CD14-positive monocyte (primary cell): Measurements from ENCODE around the gene POC1A. TPM values are rescaled to one million over a fixed set of nuclear protein-coding genes. Genes with fewer than 3 reads are reported as not detected.

ENCODE experiments used
- DNase-seq, 3 donors: peaks; one replicate each; pipeline ENCODE4 v3.0.0-alpha.2; 2011 to 2022
- H2AFZ ChIP-seq: 2 replicates; pipeline ENCODE4 v1.6.0; 2012; ENCODE audit warnings: mild to moderate bottlenecking, low read depth, low read length, inconsistent platforms; ENCODE audit not compliant: insufficient read depth, poor library complexity, severe bottlenecking
- H3K27ac ChIP-seq, 2 donors: 1 replicate in 1 of 2; 2 replicates in 1 of 2; pipeline ENCODE4 v1.5.1; 2012 to 2013; ENCODE audit warnings: low read length in 2 of 2, control low read depth in 1 of 2, inconsistent platforms in 1 of 2, low read depth in 1 of 2, mild to moderate bottlenecking in 1 of 2
- H3K27me3 ChIP-seq, 2 donors: one replicate each; pipeline versions ENCODE4 v1.6.0 to v1.6.1; 2011 to 2013; ENCODE audit warnings: low read length in 2 of 2; ENCODE audit not compliant: control insufficient read depth in 2 of 2, insufficient read depth in 2 of 2
- H3K36me3 ChIP-seq, 2 donors: replicated peaks in 1 of 2; 1 replicate in 1 of 2; 2 replicates in 1 of 2; pipeline versions ENCODE4 v1.5.1 to v1.6.1; 2012 to 2013; ENCODE audit warnings: low read length in 2 of 2, control low read depth in 1 of 2, inconsistent platforms in 1 of 2, mild to moderate bottlenecking in 1 of 2; ENCODE audit not compliant: insufficient read depth in 2 of 2, control insufficient read depth in 1 of 2
- H3K4me1 ChIP-seq, 2 donors: 1 replicate in 1 of 2; 2 replicates in 1 of 2; pipeline versions ENCODE4 v1.5.1 to v1.6.1; 2012 to 2013; ENCODE audit warnings: low read length in 2 of 2, control low read depth in 1 of 2, inconsistent platforms in 1 of 2, mild to moderate bottlenecking in 1 of 2, moderate library complexity in 1 of 2; ENCODE audit not compliant: insufficient read depth in 2 of 2, control insufficient read depth in 1 of 2
- H3K4me2 ChIP-seq: replicated peaks from 2 replicates; pipeline ENCODE3; 2012; ENCODE audit warnings: low read length, moderate library complexity, mild to moderate bottlenecking; ENCODE audit not compliant: poor library complexity, severe bottlenecking; ENCODE audit errors: extremely low read depth
- H3K4me3 ChIP-seq, 3 experiments: fragments of 200-600 bp in 1 of 3; sonication (generic) in 1 of 3; replicated peaks in 1 of 3; 1 replicate in 2 of 3; 2 replicates in 1 of 3; pipeline ENCODE4 v1.5.1; 2011 to 2013; ENCODE audit warnings: low read length in 3 of 3, mild to moderate bottlenecking in 3 of 3, control low read depth in 2 of 3, low read depth in 2 of 3, inconsistent platforms in 1 of 3, moderate library complexity in 1 of 3
- H3K79me2 ChIP-seq: 2 replicates; pipeline ENCODE4 v1.6.0; 2012; ENCODE audit warnings: mild to moderate bottlenecking, control low read depth, inconsistent platforms, low read length, moderate library complexity; ENCODE audit not compliant: insufficient read depth
- H3K9ac ChIP-seq: 2 replicates; pipeline ENCODE4 v1.6.0; 2017; ENCODE audit warnings: low read length, mild to moderate bottlenecking; ENCODE audit not compliant: insufficient read depth, poor library complexity, severe bottlenecking
- H3K9me3 ChIP-seq, 2 donors: replicated peaks in 1 of 2; 1 replicate in 1 of 2; 2 replicates in 1 of 2; pipeline versions ENCODE4 v1.5.1 to v1.6.1; 2012 to 2013; ENCODE audit warnings: low read length in 2 of 2, control low read depth in 1 of 2; ENCODE audit not compliant: control insufficient read depth in 1 of 2, insufficient read depth in 1 of 2
- H4K20me1 ChIP-seq: 2 replicates; pipeline ENCODE4 v1.6.0; 2012; ENCODE audit warnings: mild to moderate bottlenecking, low read length, control low read depth, moderate library complexity; ENCODE audit not compliant: insufficient read depth
- H3K27ac Mint-ChIP-seq, 7 donors: one replicate each; pipeline ENCODE4 v1.8.0; 2020; ENCODE audit warnings: mild to moderate bottlenecking in 7 of 7, mixed read lengths in 7 of 7, moderate library complexity in 6 of 7, inconsistent platforms in 2 of 7
- H3K27me3 Mint-ChIP-seq, 3 donors: one replicate each; pipeline ENCODE4 v1.8.0; 2021 to 2022; ENCODE audit warnings: low read depth in 3 of 3, mild to moderate bottlenecking in 3 of 3, mixed read lengths in 3 of 3, moderate library complexity in 3 of 3, inconsistent platforms in 1 of 3
- H3K36me3 Mint-ChIP-seq, 2 donors: one replicate each; pipeline ENCODE4 v1.8.0; 2020; ENCODE audit warnings: mixed read lengths in 2 of 2, inconsistent platforms in 1 of 2, mild to moderate bottlenecking in 1 of 2
- H3K4me1 Mint-ChIP-seq: one replicate; pipeline ENCODE4 v1.8.0; 2020; ENCODE audit warnings: mild to moderate bottlenecking, mixed read lengths
- H3K4me3 Mint-ChIP-seq, 2 donors: one replicate each; pipeline ENCODE4 v1.8.0; 2020; ENCODE audit warnings: mild to moderate bottlenecking in 2 of 2, mixed read lengths in 2 of 2, moderate library complexity in 1 of 2
- H3K9me3 Mint-ChIP-seq, 7 donors: one replicate each; pipeline ENCODE4 v1.8.0; 2020 to 2022; ENCODE audit warnings: mixed read lengths in 7 of 7, mild to moderate bottlenecking in 6 of 7, moderate library complexity in 6 of 7, inconsistent platforms in 2 of 7
- WGBS: methylation state at CpG from one replicate; pipeline ENCODE4 v1.1.5; 2013; ENCODE audit warnings: missing lambda C conversion rate; ENCODE audit not compliant: insufficient coverage; 5-methylcytosine and 5-hydroxymethylcytosine counted together
- intact Hi-C, 2 donors: fragments of 100-400 bp; cut with micrococcal nuclease; formaldehyde crosslinking; loops; one replicate each; pipeline versions ENCODE4 v1.15.0 to v1.15.1; 2023
- polyA plus RNA-seq, 3 donors: library from polyadenylated mRNA; depleted of rRNA in 1 of 3; unstranded in 2 of 3; stranded (reverse) in 1 of 3; fragments of 300-500 nt in 2 of 3; fragments of >200 nt in 1 of 3; fragmentation: Illumina TruSeq in 2 of 3; gene quantifications; 1 replicate in 2 of 3; 2 replicates in 1 of 3; pipeline ENCODE4 v1.2.3, GENCODE V29; 2012 to 2021
- TF ChIP-seq, protein P1 (sequence below): fragments of 200-600 bp; IDR thresholded peaks from one replicate; pipeline ENCODE4 v1.8.0; 2022; ENCODE audit warnings: antibody characterized with exemption, mild to moderate bottlenecking

POC1A gene
- polyA plus RNA-seq, 3 donors = 1.2 to 2.0 (median 1.5) TPM

GRCh38 chr3:52185837-52186236, 31.6 kb upstream of the POC1A start:
- H3K4me2 ChIP-seq = no peak overlapping the region
- H3K36me3 ChIP-seq = no peaks in the 10 kb centered on the region
- no peaks in the 10 kb centered on the region for H3K9me3 ChIP-seq
- H3K36me3 Mint-ChIP-seq = peaks cover 0 to 5% of the 10 kb centered on the region in 2 donors
- peaks cover 52% of the 10 kb centered on the region in 2 donors for H3K4me1 ChIP-seq
- no peak overlapping the region for H3K4me3 ChIP-seq
- intact Hi-C loops = no loop called here
- H3K79me2 ChIP-seq = peaks cover 9% of the 10 kb centered on the region
- peaks cover 0 to 1% (median 0%) of the 10 kb centered on the region in 7 donors for H3K9me3 Mint-ChIP-seq
- H3K9ac ChIP-seq = no peak overlapping the region
- H3K27me3 Mint-ChIP-seq = no peaks in the 10 kb centered on the region
- no peaks in the 10 kb centered on the region for H4K20me1 ChIP-seq
- H3K4me1 Mint-ChIP-seq = peaks cover 61% of the 10 kb centered on the region
- 0% methylated on average over 3 of the region's 3 CpGs for WGBS
- H3K27me3 ChIP-seq = no peaks in the 10 kb centered on the region
- TF ChIP-seq, protein P1, sequence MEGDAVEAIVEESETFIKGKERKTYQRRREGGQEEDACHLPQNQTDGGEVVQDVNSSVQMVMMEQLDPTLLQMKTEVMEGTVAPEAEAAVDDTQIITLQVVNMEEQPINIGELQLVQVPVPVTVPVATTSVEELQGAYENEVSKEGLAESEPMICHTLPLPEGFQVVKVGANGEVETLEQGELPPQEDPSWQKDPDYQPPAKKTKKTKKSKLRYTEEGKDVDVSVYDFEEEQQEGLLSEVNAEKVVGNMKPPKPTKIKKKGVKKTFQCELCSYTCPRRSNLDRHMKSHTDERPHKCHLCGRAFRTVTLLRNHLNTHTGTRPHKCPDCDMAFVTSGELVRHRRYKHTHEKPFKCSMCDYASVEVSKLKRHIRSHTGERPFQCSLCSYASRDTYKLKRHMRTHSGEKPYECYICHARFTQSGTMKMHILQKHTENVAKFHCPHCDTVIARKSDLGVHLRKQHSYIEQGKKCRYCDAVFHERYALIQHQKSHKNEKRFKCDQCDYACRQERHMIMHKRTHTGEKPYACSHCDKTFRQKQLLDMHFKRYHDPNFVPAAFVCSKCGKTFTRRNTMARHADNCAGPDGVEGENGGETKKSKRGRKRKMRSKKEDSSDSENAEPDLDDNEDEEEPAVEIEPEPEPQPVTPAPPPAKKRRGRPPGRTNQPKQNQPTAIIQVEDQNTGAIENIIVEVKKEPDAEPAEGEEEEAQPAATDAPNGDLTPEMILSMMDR = no peak
- H3K27ac Mint-ChIP-seq = peak overlapping the region in 3 of 7 donors; percentile 67 to 76 (median 70)
- H3K4me3 Mint-ChIP-seq = no peak overlapping the region
- H3K27ac ChIP-seq = peak overlapping the region in 1 of 2 donors; percentile 34
- DNase-seq = peak; percentile 46 to 77 (median 59)
- no peak overlapping the region for H2AFZ ChIP-seq

- DNase-seq = no peak
- H3K9me3 ChIP-seq = no peaks in the 10 kb centered on the region
- no peak overlapping the region for H2AFZ ChIP-seq
- peaks cover 0 to 5% of the 10 kb centered on the region in 2 donors for H3K36me3 Mint-ChIP-seq
- H3K36me3 ChIP-seq = no peaks in the 10 kb centered on the region
- no peaks in the 10 kb centered on the region for H4K20me1 ChIP-seq
- H3K79me2 ChIP-seq = peaks cover 9% of the 10 kb centered on the region
- WGBS = 93% methylated on average over 3 of the region's 6 CpGs
- H3K27ac ChIP-seq = no peak overlapping the region
- peak overlapping the region in 4 of 7 donors; percentile 67 to 76 (median 74) for H3K27ac Mint-ChIP-seq
- no peaks in the 10 kb centered on the region for H3K27me3 ChIP-seq
- no peak overlapping the region for H3K4me3 ChIP-seq
- H3K4me1 ChIP-seq = peaks cover 47% of the 10 kb centered on the region in 2 donors
- H3K9me3 Mint-ChIP-seq = peaks cover 0 to 5% (median 0%) of the 10 kb centered on the region in 7 donors
- H3K9ac ChIP-seq = no peak overlapping the region
- intact Hi-C loops = no loop called here
- peaks cover 57% of the 10 kb centered on the region for H3K4me1 Mint-ChIP-seq
- no peak overlapping the region for H3K4me3 Mint-ChIP-seq
- TF ChIP-seq, protein P1 = no peak
- no peak overlapping the region for H3K4me2 ChIP-seq
- H3K27me3 Mint-ChIP-seq = peaks cover 0 to under 1% (median 0%) of the 10 kb centered on the region in 3 donors
Measured at GRCh38 chr3:52185311-52185710, 31.1 kb upstream of the POC1A start.
